ENCODE measurements around the gene LBR. TPM values are rescaled to one million over a fixed set of nuclear protein-coding genes. Genes with fewer than 3 reads are reported as not detected.
"Not testable (repeated sequence)": the region's sequence is repeated elsewhere in the genome, so short reads cannot be mapped to it uniquely, and the experiment has no call there.

Gene LBR
- total RNA-seq, 2 experiments from 2014 or later, result 145 to 156 TPM

GRCh38 chr1:225388372-225388771 lies 39.5 kb downstream of the LBR start:
- ChIA-PET POLR2A (no interaction called here), CTCF (no interaction called here)
- Mint-ChIP-seq H3K27ac (no peak overlapping the region), H3K27me3 (no peaks in the 10 kb centered on the region), H3K4me3 (no peak overlapping the region), H3K4me1 (ENCODE audit: low read depth) (peaks cover 3% of the 10 kb centered on the region), H3K36me3 (ENCODE audit: low read depth) (no peaks in the 10 kb centered on the region), H3K9me3 (no peaks in the 10 kb centered on the region)
- DNase-seq, result no peak
- ATAC-seq, result no peak
- intact Hi-C loops (cut with micrococcal nuclease), result no loop called here
- no peak for TF ChIP-seq CTCF (IDR thresholded peaks at IDR 0.05)

- CTCF ChIA-PET; DNase-seq; H3K27ac Mint-ChIP-seq; H3K4me1 Mint-ChIP-seq (ENCODE audit: low read depth); H3K4me3 Mint-ChIP-seq; ATAC-seq; intact Hi-C loops (cut with micrococcal nuclease); H3K36me3 Mint-ChIP-seq (ENCODE audit: low read depth); H3K9me3 Mint-ChIP-seq; POLR2A ChIA-PET; H3K27me3 Mint-ChIP-seq: not testable (repeated sequence)
Observed at GRCh38 chr1:225386860-225387259, 41.0 kb downstream of the LBR start.

- H3K27ac Mint-ChIP-seq, result no peak overlapping the region
- no peak for ATAC-seq
- H3K9me3 Mint-ChIP-seq, result no peaks in the 10 kb centered on the region
- TF ChIP-seq CTCF (IDR thresholded peaks at IDR 0.05), result no peak
- POLR2A ChIA-PET, result no interaction called here
- no peaks in the 10 kb centered on the region for H3K4me1 Mint-ChIP-seq (ENCODE audit: low read depth)
- no peaks in the 10 kb centered on the region for H3K27me3 Mint-ChIP-seq
- CTCF ChIA-PET, result no interaction called here
- DNase-seq, result no peak
- H3K36me3 Mint-ChIP-seq (ENCODE audit: low read depth), result peaks cover 1% of the 10 kb centered on the region
- intact Hi-C loops (cut with micrococcal nuclease), result no loop called here
- no peak overlapping the region for H3K4me3 Mint-ChIP-seq
Observed at GRCh38 chr1:225380691-225381090, 47.1 kb downstream of the LBR start.

- ATAC-seq (no peak), DNase-seq (no peak)
- H3K4me3 Mint-ChIP-seq, result no peak overlapping the region
- intact Hi-C loops (cut with micrococcal nuclease), result no loop called here
- no peaks in the 10 kb centered on the region for H3K4me1 Mint-ChIP-seq (ENCODE audit: low read depth)
- TF ChIP-seq CTCF (IDR thresholded peaks at IDR 0.05), result no peak
- POLR2A ChIA-PET, result interaction anchor here (0.6 kb wide), 1 partner anchor 24 kb away, joined by 7 read pairs; no protein-coding TSS in a partner anchor
- H3K36me3 Mint-ChIP-seq (ENCODE audit: low read depth), result peaks cover 1% of the 10 kb centered on the region
- CTCF ChIA-PET, result no interaction called here
- no peak overlapping the region for H3K27ac Mint-ChIP-seq
- H3K27me3 Mint-ChIP-seq, result no peaks in the 10 kb centered on the region
- H3K9me3 Mint-ChIP-seq, result no peaks in the 10 kb centered on the region
Observed at GRCh38 chr1:225378880-225379279, 49.0 kb downstream of the LBR start.

GRCh38 chr1:225374996-225375395 lies 52.8 kb downstream of the LBR start:
- intact Hi-C loops (cut with micrococcal nuclease), result no loop called here
- ChIA-PET CTCF (no interaction called here), POLR2A (no interaction called here)
- TF ChIP-seq CTCF (IDR thresholded peaks at IDR 0.05), result no peak
- no peaks in the 10 kb centered on the region for H3K27me3 Mint-ChIP-seq
- H3K36me3 Mint-ChIP-seq (ENCODE audit: low read depth), result no peaks in the 10 kb centered on the region
- ATAC-seq (no peak), DNase-seq (no peak)
- no peak overlapping the region for H3K4me3 Mint-ChIP-seq
- no peaks in the 10 kb centered on the region for H3K9me3 Mint-ChIP-seq
- no peak overlapping the region for H3K27ac Mint-ChIP-seq
- H3K4me1 Mint-ChIP-seq (ENCODE audit: low read depth), result no peaks in the 10 kb centered on the region

GRCh38 chr1:225373155-225373554 lies 54.7 kb downstream of the LBR start:
- DNase-seq (no peak), ATAC-seq (no peak)
- no peaks in the 10 kb centered on the region for H3K9me3 Mint-ChIP-seq
- ChIA-PET POLR2A (no interaction called here), CTCF (no interaction called here)
- no peak for TF ChIP-seq CTCF (IDR thresholded peaks at IDR 0.05)
- no peak overlapping the region for H3K4me3 Mint-ChIP-seq
- no peaks in the 10 kb centered on the region for H3K27me3 Mint-ChIP-seq
- H3K36me3 Mint-ChIP-seq (ENCODE audit: low read depth), result no peaks in the 10 kb centered on the region
- no peaks in the 10 kb centered on the region for H3K4me1 Mint-ChIP-seq (ENCODE audit: low read depth)
- H3K27ac Mint-ChIP-seq, result no peak overlapping the region
- intact Hi-C loops (cut with micrococcal nuclease), result no loop called here
